HAP-1 (cell line): ENCODE data around the gene PLXDC2.
A peak's percentile ranks its signal among the peaks of the same experiment; 100 is the strongest.

Source experiments
- DNase-seq, 2 experiments: peaks; one replicate each; pipeline ENCODE4 v3.0.0-alpha.2; 2016 to 2020; ENCODE audit warnings: low spot score in 2 of 2
- H3K27me3 ChIP-seq: fragments of 250-450 bp; sonication (Bioruptor Pico); 2 replicates; pipeline ENCODE4 v1.5.1; 2020; ENCODE audit warnings: low read depth, mild to moderate bottlenecking, moderate library complexity
- H3K36me3 ChIP-seq: fragments of 250-450 bp; sonication (Bioruptor Pico); replicated peaks from 2 replicates; pipeline ENCODE4 v1.5.1; 2020; ENCODE audit warnings: mild to moderate bottlenecking
- H3K4me1 ChIP-seq: fragments of 250-450 bp; sonication (Bioruptor Pico); 2 replicates; pipeline ENCODE4 v1.5.1; 2020; ENCODE audit warnings: mild to moderate bottlenecking
- H3K4me3 ChIP-seq: fragments of 250-450 bp; sonication (Bioruptor Pico); 2 replicates; pipeline ENCODE4 v1.5.1; 2020; ENCODE audit warnings: mild to moderate bottlenecking, moderate library complexity
- H3K9me3 ChIP-seq: fragments of 250-450 bp; sonication (Bioruptor Pico); 2 replicates; pipeline ENCODE4 v1.5.1; 2020; ENCODE audit warnings: mild to moderate bottlenecking, moderate library complexity
- in situ Hi-C: fragments of 300-500 bp; cut with MboI; formaldehyde crosslinking; loops from 3 replicates; pipeline ENCODE4 v1.14.3; 2020; ENCODE audit warnings: low sequenced_read_pairs, inconsistent platforms, mixed read lengths

PLXDC2 gene

GRCh38 chr10:20115894-20116293, 299.7 kb downstream of the PLXDC2 start:
- Histone ChIP-seq H3K4me3 (no peak overlapping the region), H3K9me3 (no peaks in the 10 kb centered on the region), H3K27me3 (no peaks in the 10 kb centered on the region), H3K4me1 (peaks cover 13% of the 10 kb centered on the region), H3K36me3 (no peaks in the 10 kb centered on the region)
- in situ Hi-C loops = no loop called here
- no peak for DNase-seq

- H3K4me1 ChIP-seq = peaks cover 13% of the 10 kb centered on the region
- in situ Hi-C loops = no loop called here
- no peaks in the 10 kb centered on the region for H3K36me3 ChIP-seq
- no peak for DNase-seq
- no peak overlapping the region for H3K4me3 ChIP-seq
- H3K9me3 ChIP-seq = no peaks in the 10 kb centered on the region
- no peaks in the 10 kb centered on the region for H3K27me3 ChIP-seq
Observed at GRCh38 chr10:20117471-20117870, 301.2 kb downstream of the PLXDC2 start.

- DNase-seq = peak; percentile 62 to 91
- Histone ChIP-seq H3K4me1 (peaks cover 13% of the 10 kb centered on the region), H3K4me3 (no peak overlapping the region), H3K27me3 (no peaks in the 10 kb centered on the region), H3K9me3 (no peaks in the 10 kb centered on the region), H3K36me3 (no peaks in the 10 kb centered on the region)
- in situ Hi-C loops = no loop called here
Observed at GRCh38 chr10:20118119-20118518, 301.9 kb downstream of the PLXDC2 start.

- H3K4me1 ChIP-seq = no peaks in the 10 kb centered on the region
- H3K4me3 ChIP-seq = no peak overlapping the region
- in situ Hi-C loops = no loop called here
- no peaks in the 10 kb centered on the region for H3K36me3 ChIP-seq
- no peaks in the 10 kb centered on the region for H3K9me3 ChIP-seq
- no peak for DNase-seq
- no peaks in the 10 kb centered on the region for H3K27me3 ChIP-seq
Observed at GRCh38 chr10:20128811-20129210, 312.6 kb downstream of the PLXDC2 start.

GRCh38 chr10:20132816-20133215, 316.6 kb downstream of the PLXDC2 start:
- Histone ChIP-seq H3K4me3 (no peak overlapping the region), H3K9me3 (no peaks in the 10 kb centered on the region), H3K36me3 (no peaks in the 10 kb centered on the region), H3K4me1 (no peaks in the 10 kb centered on the region), H3K27me3 (no peaks in the 10 kb centered on the region)
- DNase-seq = no peak
- in situ Hi-C loops = no loop called here

GRCh38 chr10:20133669-20134189, 317.5 kb downstream of the PLXDC2 start:
- Histone ChIP-seq H3K4me1 (no peaks in the 10 kb centered on the region), H3K9me3 (no peaks in the 10 kb centered on the region), H3K36me3 (no peaks in the 10 kb centered on the region), H3K27me3 (no peaks in the 10 kb centered on the region), H3K4me3 (no peak overlapping the region)
- DNase-seq = no peak
- in situ Hi-C loops = no loop called here

- Histone ChIP-seq H3K4me1 (peaks cover 14% of the 10 kb centered on the region), H3K36me3 (no peaks in the 10 kb centered on the region), H3K4me3 (no peak overlapping the region), H3K27me3 (no peaks in the 10 kb centered on the region), H3K9me3 (no peaks in the 10 kb centered on the region)
- in situ Hi-C loops = no loop called here
- peak; percentile 22 to 97 for DNase-seq
Observed at GRCh38 chr10:20142311-20142710, 326.1 kb downstream of the PLXDC2 start.

GRCh38 chr10:20144268-20144667, 328.0 kb downstream of the PLXDC2 start:
- DNase-seq = no peak
- Histone ChIP-seq H3K4me1 (peaks cover 14% of the 10 kb centered on the region), H3K36me3 (no peaks in the 10 kb centered on the region), H3K4me3 (no peak overlapping the region), H3K9me3 (no peaks in the 10 kb centered on the region), H3K27me3 (no peaks in the 10 kb centered on the region)
- in situ Hi-C loops = no loop called here

- Histone ChIP-seq H3K36me3 (no peaks in the 10 kb centered on the region), H3K9me3 (no peaks in the 10 kb centered on the region), H3K27me3 (no peaks in the 10 kb centered on the region), H3K4me1 (peaks cover 25% of the 10 kb centered on the region), H3K4me3 (no peak overlapping the region)
- DNase-seq = no peak
- in situ Hi-C loops = no loop called here
Observed at GRCh38 chr10:20146004-20146403, 329.8 kb downstream of the PLXDC2 start.

GRCh38 chr10:20147684-20148083, 331.5 kb downstream of the PLXDC2 start:
- DNase-seq = no peak
- Histone ChIP-seq H3K27me3 (no peaks in the 10 kb centered on the region), H3K4me3 (no peak overlapping the region), H3K9me3 (no peaks in the 10 kb centered on the region), H3K36me3 (no peaks in the 10 kb centered on the region), H3K4me1 (peaks cover 21% of the 10 kb centered on the region)
- in situ Hi-C loops = no loop called here

- Histone ChIP-seq H3K27me3 (no peaks in the 10 kb centered on the region), H3K4me3 (no peak overlapping the region), H3K36me3 (no peaks in the 10 kb centered on the region), H3K9me3 (no peaks in the 10 kb centered on the region), H3K4me1 (peaks cover 12% of the 10 kb centered on the region)
- no peak for DNase-seq
- in situ Hi-C loops = loop anchor here (10.0 kb wide), 1 partner anchor 342 kb away; the partner anchor contains the start of gene PLXDC2
Observed at GRCh38 chr10:20156511-20156910, 340.3 kb downstream of the PLXDC2 start.

- no peak for DNase-seq
- Histone ChIP-seq H3K36me3 (no peaks in the 10 kb centered on the region), H3K4me3 (no peak overlapping the region), H3K4me1 (peaks cover 12% of the 10 kb centered on the region), H3K27me3 (no peaks in the 10 kb centered on the region), H3K9me3 (no peaks in the 10 kb centered on the region)
- in situ Hi-C loops = loop anchor here (10.0 kb wide), 1 partner anchor 343 kb away; the partner anchor contains the start of gene PLXDC2
Observed at GRCh38 chr10:20157314-20157713, 341.1 kb downstream of the PLXDC2 start.

- Histone ChIP-seq H3K36me3 (no peaks in the 10 kb centered on the region), H3K4me3 (no peak overlapping the region), H3K4me1 (peaks cover 12% of the 10 kb centered on the region), H3K9me3 (no peaks in the 10 kb centered on the region), H3K27me3 (no peaks in the 10 kb centered on the region)
- DNase-seq = peak in 1 of 2 experiments; percentile 70
- in situ Hi-C loops = loop anchor here (10.0 kb wide), 1 partner anchor 343 kb away; the partner anchor contains the start of gene PLXDC2
Observed at GRCh38 chr10:20158086-20158485, 341.9 kb downstream of the PLXDC2 start.

- no peak overlapping the region for H3K4me3 ChIP-seq
Observed at GRCh38 chr10:20162123-20162522, 345.9 kb downstream of the PLXDC2 start.

GRCh38 chr10:20166096-20166675, 350.0 kb downstream of the PLXDC2 start:
- H3K36me3 ChIP-seq = no peaks in the 10 kb centered on the region
- no peaks in the 10 kb centered on the region for H3K27me3 ChIP-seq
- H3K9me3 ChIP-seq = no peaks in the 10 kb centered on the region
- no peak overlapping the region for H3K4me3 ChIP-seq
- DNase-seq = no peak
- H3K4me1 ChIP-seq = no peaks in the 10 kb centered on the region
- in situ Hi-C loops = no loop called here

More at GRCh38 chr10:20162123-20162522, 345.9 kb downstream of the PLXDC2 start:
- in situ Hi-C loops = no loop called here
- no peaks in the 10 kb centered on the region for H3K36me3 ChIP-seq
- H3K9me3 ChIP-seq = no peaks in the 10 kb centered on the region
- no peaks in the 10 kb centered on the region for H3K27me3 ChIP-seq
- no peak for DNase-seq
- H3K4me1 ChIP-seq = peaks cover 12% of the 10 kb centered on the region
